Endothelial cell of umbilical vein (primary cell): Measurements from ENCODE around the gene GPSM1. TPM values are rescaled to one million over a fixed set of nuclear protein-coding genes. Genes with fewer than 3 reads are reported as not detected.

ENCODE experiments used
- BruUV-seq: library from RNA; stranded (reverse); fragments of 400-500 nt; replicated peaks from 2 replicates; lab custom pipeline; 2021; lab: Mats Ljungman, UMichigan
- CTCF ChIA-PET: fragments of 300-600, 350-600 bp; sonication (Branson Sonifier 250); formaldehyde crosslinking; loops from one replicate; lab custom pipeline; 2021; ENCODE audit warnings: antibody characterized with exemption, inconsistent platforms; lab: Charles Lee
- POLR2A ChIA-PET: fragments of 300-600, 350-600 bp; sonication (Branson Sonifier 250); formaldehyde crosslinking; loops from one replicate; lab custom pipeline; 2021; ENCODE audit warnings: antibody characterized with exemption, inconsistent platforms; lab: Charles Lee
- DNase-seq: peaks from one replicate; pipeline ENCODE4 v3.0.0-alpha.2; 2011; ENCODE audit warnings: low read depth, low spot score
- FAIRE-seq: peaks from 2 replicates; lab custom pipeline; 2011; peaks lifted over from hg19 to GRCh38; lab: Jason Lieb, UNC
- H2AFZ ChIP-seq: 2 replicates; pipeline ENCODE4 v1.6.0; 2012; ENCODE audit warnings: low read depth, low read length, control low read depth, inconsistent platforms
- H3K27ac ChIP-seq: 2 replicates; pipeline ENCODE4 v1.5.1; 2011; ENCODE audit warnings: low read depth, mild to moderate bottlenecking, control low read depth, low read length, moderate library complexity; ENCODE audit not compliant: insufficient read depth
- H3K27me3 ChIP-seq, 2 experiments: 2 replicates each; pipeline versions ENCODE4 v1.6.0 to v1.6.1; 2011; ENCODE audit warnings: low read length in 2 of 2, mixed read lengths in 1 of 2; ENCODE audit not compliant: control insufficient read depth in 2 of 2, insufficient read depth in 2 of 2
- H3K36me3 ChIP-seq, 2 experiments: 2 replicates in 1 of 2; 3 replicates in 1 of 2; pipeline ENCODE4 v1.5.1; 2011; ENCODE audit warnings: low read length in 2 of 2, mild to moderate bottlenecking in 1 of 2, moderate library complexity in 1 of 2; ENCODE audit not compliant: control insufficient read depth in 2 of 2, insufficient read depth in 2 of 2; ENCODE audit errors: extremely low read depth in 1 of 2
- H3K4me1 ChIP-seq: 3 replicates; pipeline ENCODE4 v1.5.1; 2011; ENCODE audit warnings: mild to moderate bottlenecking, low read length; ENCODE audit not compliant: control insufficient read depth, insufficient read depth; ENCODE audit errors: extremely low read depth
- H3K4me2 ChIP-seq: 2 replicates; pipeline ENCODE4 v1.6.1; 2011; ENCODE audit warnings: low read length, control low read depth, mixed read lengths; ENCODE audit not compliant: insufficient read depth
- H3K4me3 ChIP-seq, 3 experiments: fragments of 200-600 bp in 1 of 3; sonication (generic), shearing (Covaris generic) in 1 of 3; replicated peaks in 1 of 3; 2 replicates each; pipeline ENCODE4 v1.5.1; 2011 to 2016; ENCODE audit warnings: control low read depth in 3 of 3, low read length in 3 of 3, mild to moderate bottlenecking in 2 of 3, inconsistent platforms in 1 of 3, low read depth in 1 of 3, moderate library complexity in 1 of 3; ENCODE audit not compliant: insufficient read depth in 1 of 3
- H3K79me2 ChIP-seq: 2 replicates; pipeline ENCODE4 v1.6.0; 2012; ENCODE audit warnings: low read length, inconsistent platforms; ENCODE audit not compliant: control insufficient read depth, insufficient read depth
- H3K9ac ChIP-seq: replicated peaks from 2 replicates; pipeline ENCODE3; 2011; ENCODE audit warnings: low read length, control low read depth; ENCODE audit not compliant: insufficient read depth; ENCODE audit errors: extremely low read depth
- H3K9me1 ChIP-seq: replicated peaks from 3 replicates; pipeline ENCODE4 v1.6.0; 2011; ENCODE audit warnings: mild to moderate bottlenecking, low read length; ENCODE audit not compliant: control insufficient read depth, insufficient read depth; ENCODE audit errors: extremely low read depth
- H3K9me3 ChIP-seq: replicated peaks from 2 replicates; pipeline ENCODE4 v1.5.1; 2012; ENCODE audit warnings: low read length, inconsistent platforms; ENCODE audit not compliant: control insufficient read depth, insufficient read depth
- H4K20me1 ChIP-seq: replicated peaks from 2 replicates; pipeline ENCODE3; 2011; ENCODE audit warnings: mild to moderate bottlenecking, low read length; ENCODE audit not compliant: control insufficient read depth, insufficient read depth; ENCODE audit errors: extremely low read depth
- EZH2 ChIP-seq: IDR thresholded peaks from 2 replicates; pipeline ENCODE4 v1.6.1; 2012; ENCODE audit warnings: borderline replicate concordance, low read depth, mild to moderate bottlenecking, moderate library complexity, low read length, inconsistent platforms; ENCODE audit not compliant: severe bottlenecking
- FOS ChIP-seq: IDR thresholded peaks from 2 replicates; pipeline ENCODE4 v1.6.1; 2011; ENCODE audit warnings: mild to moderate bottlenecking, low read length, moderate library complexity, borderline replicate concordance; ENCODE audit not compliant: insufficient read depth
- MYC ChIP-seq: IDR thresholded peaks from one replicate; pipeline ENCODE4 v1.6.1; 2011; ENCODE audit warnings: mild to moderate bottlenecking, low read depth, low read length
- POLR2A ChIP-seq: IDR thresholded peaks from 2 replicates; pipeline ENCODE4 v1.6.1; 2012; ENCODE audit warnings: low read depth, mild to moderate bottlenecking, control low read depth, low read length
- POLR2AphosphoS5 ChIP-seq: IDR thresholded peaks from 2 replicates; pipeline ENCODE4 v1.6.1; 2012; ENCODE audit warnings: low read depth, mild to moderate bottlenecking, control low read depth, low read length, moderate library complexity; ENCODE audit not compliant: insufficient read depth
- dilution Hi-C: fragments of 300-500 bp; cut with MboI; formaldehyde crosslinking; loops from one replicate; pipeline ENCODE4 v1.15.0; 2019; ENCODE audit warnings: low sequenced_read_pairs; ENCODE audit not compliant: extremely low pct_ligation_motif_present
- intact Hi-C: fragments of 100-400 bp; cut with micrococcal nuclease; formaldehyde crosslinking; loops from one replicate; pipeline ENCODE4 v1.10.0; 2022
- polyA plus RNA-seq, 4 experiments: library from polyadenylated mRNA; depleted of rRNA in 3 of 4; stranded (reverse) in 3 of 4; unstranded in 1 of 4; fragments of >200 nt; gene quantifications; 2 replicates each; pipeline versions ENCODE4 v1.2.1 to v1.2.3, GENCODE V29; 2011 to 2012; ENCODE audit warnings: missing spikeins in 1 of 4
- total RNA-seq: library from RNA; stranded (reverse); gene quantifications from 2 replicates; pipeline ENCODE4 v1.2.3, GENCODE V29; 2021
- TF ChIP-seq, protein P1 (sequence below): IDR thresholded peaks from 2 replicates; pipeline ENCODE4 v1.6.1; 2011; ENCODE audit not compliant: insufficient read depth, insufficient read length
- TF ChIP-seq, protein P2 (sequence below), 2 donors: IDR thresholded peaks; 1 replicate in 1 of 2; 2 replicates in 1 of 2; pipeline ENCODE4 v1.5.1; 2011; ENCODE audit warnings: low read length in 2 of 2, mild to moderate bottlenecking in 2 of 2, moderate library complexity in 2 of 2, control low read depth in 1 of 2, inconsistent platforms in 1 of 2, low read depth in 1 of 2; ENCODE audit not compliant: insufficient read depth in 1 of 2; ENCODE audit errors: extremely low read depth in 1 of 2

Gene GPSM1
- total and polyA plus RNA-seq, 2 donors (not counting 3 experiments of a cell fraction or from before 2014, with no cell fraction given) = 34.6 to 47.1 TPM

DNA sequence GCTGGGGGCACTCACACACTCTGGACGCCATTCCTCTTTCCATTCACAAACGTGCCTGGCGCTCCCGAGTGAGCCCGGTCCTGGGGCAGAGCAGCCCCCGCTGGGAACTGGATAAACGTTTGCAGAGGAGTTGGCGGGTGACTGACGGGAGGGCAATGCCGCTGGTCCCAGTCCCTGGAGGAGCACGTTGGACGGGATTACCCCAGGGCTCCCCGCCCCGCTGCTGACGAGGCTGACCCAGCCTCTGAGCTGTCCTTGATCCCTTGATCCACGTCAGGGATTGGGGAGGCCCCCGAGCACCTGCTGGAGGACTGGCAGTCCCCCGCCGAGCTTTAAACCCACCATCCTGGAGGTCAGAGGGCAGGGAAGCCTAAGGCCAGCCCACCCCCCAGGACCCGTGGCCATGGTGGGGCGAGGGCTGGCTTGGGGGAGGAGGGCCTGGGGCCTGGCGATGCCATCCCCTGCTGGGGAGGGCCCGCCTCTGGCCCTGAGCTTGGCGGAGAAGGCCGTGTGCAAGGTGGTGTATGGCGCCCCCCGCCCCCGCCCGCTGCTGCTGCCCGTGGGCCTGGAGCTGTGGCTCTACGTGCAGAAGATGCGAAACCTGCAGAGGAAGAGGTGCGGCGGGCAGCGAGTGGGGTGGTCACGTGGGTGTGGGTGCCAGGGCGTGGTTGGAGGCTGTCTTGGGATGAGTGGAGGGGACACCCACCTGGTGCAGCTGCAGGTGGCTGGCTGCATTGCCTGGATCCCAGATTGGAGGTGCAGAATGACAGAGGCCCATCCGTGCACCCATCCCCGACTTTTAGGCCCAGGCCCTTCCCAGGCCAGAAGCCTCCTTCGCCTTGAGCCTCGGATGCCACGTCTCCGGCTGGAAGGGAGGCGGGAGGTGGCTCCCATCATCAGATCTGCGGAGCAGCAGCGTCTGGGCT lies 4.5 kb downstream of the GPSM1 start:
- no TSS peak for BruUV-seq
- intact Hi-C loops = no loop called here
- H3K4me1 ChIP-seq = peaks cover 10% of the 10 kb centered on the region

More for the DNA sequence above, 4.5 kb downstream of the GPSM1 start:
- dilution Hi-C loops = no loop called here
- Histone ChIP-seq H3K36me3 (peaks cover 0 to 17% of the 10 kb centered on the region in 2 experiments), H3K4me3 (no peak overlapping the region), H3K9ac (no peak overlapping the region), H3K4me2 (no peak overlapping the region), H3K79me2 (peaks cover 40% of the 10 kb centered on the region), H3K9me1 (no peaks in the 10 kb centered on the region), H2AFZ (no peak overlapping the region), H3K27me3 (no peaks in the 10 kb centered on the region), H3K9me3 (no peaks in the 10 kb centered on the region), H3K27ac (no peak overlapping the region), H4K20me1 (no peaks in the 10 kb centered on the region)
- no peak for DNase-seq
- no peak for FAIRE-seq
- POLR2A ChIA-PET = interaction anchor here (0.6 kb wide), 1 partner anchor 621 kb away, joined by 4 read pairs; no protein-coding TSS in a partner anchor
- CTCF ChIA-PET = no interaction called here
- TF ChIP-seq MYC (no peak), EZH2 (no peak), FOS (no peak), POLR2AphosphoS5 (no peak), POLR2A (no peak)
- TF ChIP-seq, protein P1, sequence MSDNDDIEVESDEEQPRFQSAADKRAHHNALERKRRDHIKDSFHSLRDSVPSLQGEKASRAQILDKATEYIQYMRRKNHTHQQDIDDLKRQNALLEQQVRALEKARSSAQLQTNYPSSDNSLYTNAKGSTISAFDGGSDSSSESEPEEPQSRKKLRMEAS = no peak
- TF ChIP-seq, protein P2, sequence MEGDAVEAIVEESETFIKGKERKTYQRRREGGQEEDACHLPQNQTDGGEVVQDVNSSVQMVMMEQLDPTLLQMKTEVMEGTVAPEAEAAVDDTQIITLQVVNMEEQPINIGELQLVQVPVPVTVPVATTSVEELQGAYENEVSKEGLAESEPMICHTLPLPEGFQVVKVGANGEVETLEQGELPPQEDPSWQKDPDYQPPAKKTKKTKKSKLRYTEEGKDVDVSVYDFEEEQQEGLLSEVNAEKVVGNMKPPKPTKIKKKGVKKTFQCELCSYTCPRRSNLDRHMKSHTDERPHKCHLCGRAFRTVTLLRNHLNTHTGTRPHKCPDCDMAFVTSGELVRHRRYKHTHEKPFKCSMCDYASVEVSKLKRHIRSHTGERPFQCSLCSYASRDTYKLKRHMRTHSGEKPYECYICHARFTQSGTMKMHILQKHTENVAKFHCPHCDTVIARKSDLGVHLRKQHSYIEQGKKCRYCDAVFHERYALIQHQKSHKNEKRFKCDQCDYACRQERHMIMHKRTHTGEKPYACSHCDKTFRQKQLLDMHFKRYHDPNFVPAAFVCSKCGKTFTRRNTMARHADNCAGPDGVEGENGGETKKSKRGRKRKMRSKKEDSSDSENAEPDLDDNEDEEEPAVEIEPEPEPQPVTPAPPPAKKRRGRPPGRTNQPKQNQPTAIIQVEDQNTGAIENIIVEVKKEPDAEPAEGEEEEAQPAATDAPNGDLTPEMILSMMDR (IDR thresholded peaks at IDR 0.05; ENCODE audit: extremely low read depth in 1 of 2, insufficient read depth in 1 of 2, low read depth in 1 of 2, low read length in 2 of 2) = no peak
